ENCODE data around the gene SPACA9.

The SPACA9 gene

DNA sequence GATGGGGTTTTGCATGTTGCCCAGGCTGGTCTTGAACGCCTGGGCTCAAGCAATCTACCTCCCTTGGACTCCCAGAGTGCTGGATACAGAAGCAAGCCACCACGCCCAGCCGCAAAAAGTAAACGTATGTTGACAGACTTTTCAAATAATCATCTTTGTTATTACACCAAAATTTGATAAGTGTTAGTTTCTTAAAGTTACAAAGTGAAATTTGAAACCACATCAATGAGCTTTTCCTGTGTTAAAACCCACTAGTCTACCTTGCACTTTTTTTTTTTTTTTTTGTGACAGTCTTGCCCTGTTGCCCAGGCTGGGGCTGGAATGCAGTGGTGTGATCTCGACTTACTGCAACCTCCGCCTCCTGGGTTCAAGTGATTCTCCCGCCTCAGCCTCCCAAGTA, 29.9 kb downstream of the SPACA9 start:
- H3K27ac ChIP-seq, result no peak overlapping the region
- H3K36me3 ChIP-seq, result peaks cover 69 to 99% (median 94%) of the 10 kb centered on the region in 11 experiments
- no peak for TF ChIP-seq Cebpa-rat (IDR thresholded peaks at IDR 0.05)
- no peaks in the 10 kb centered on the region for H3K27me3 ChIP-seq
- H3K4me1 ChIP-seq, result no peaks in the 10 kb centered on the region
- no peak overlapping the region for H3K4me2 ChIP-seq
- H3K9me3 ChIP-seq (replicated peaks in 1 of 11), result no peaks in the 10 kb centered on the region
- H4K20me1 ChIP-seq, result no peaks in the 10 kb centered on the region; a peak in 1 of 22 replicates
- H3K9ac ChIP-seq, result no peak overlapping the region
- no peak overlapping the region for H3K4me3 ChIP-seq

DNA sequence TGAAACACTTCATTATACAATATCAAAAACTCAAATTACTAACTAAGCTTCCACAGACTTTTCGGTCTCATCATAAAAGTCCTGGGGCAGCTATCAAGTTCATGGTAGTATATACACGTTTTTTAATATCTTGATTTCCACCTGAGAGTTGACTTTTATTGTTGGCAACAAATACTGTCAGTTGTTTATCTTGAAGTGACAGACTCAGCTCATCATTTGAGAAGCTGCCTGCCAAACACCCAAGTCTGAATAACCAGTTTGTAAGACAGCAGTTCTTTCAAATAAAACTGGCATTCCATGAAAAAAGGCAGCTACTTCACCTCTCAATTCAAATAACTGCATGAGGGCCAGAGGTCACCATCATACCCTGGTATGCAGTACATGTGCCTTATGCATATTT, 30.6 kb downstream of the SPACA9 start:
- H3K27ac ChIP-seq, result no peak overlapping the region
- H3K4me1 ChIP-seq, result no peaks in the 10 kb centered on the region
- H3K27me3 ChIP-seq, result no peaks in the 10 kb centered on the region
- no peaks in the 10 kb centered on the region; a peak in 1 of 22 replicates for H4K20me1 ChIP-seq
- no peaks in the 10 kb centered on the region for H3K9me3 ChIP-seq (replicated peaks in 1 of 11)
- H3K4me3 ChIP-seq, result no peak overlapping the region
- no peak overlapping the region for H3K9ac ChIP-seq
- H3K4me2 ChIP-seq, result no peak overlapping the region
- no peak for TF ChIP-seq Cebpa-rat (IDR thresholded peaks at IDR 0.05)
- peaks cover 68 to 99% (median 93%) of the 10 kb centered on the region in 11 experiments for H3K36me3 ChIP-seq

DNA sequence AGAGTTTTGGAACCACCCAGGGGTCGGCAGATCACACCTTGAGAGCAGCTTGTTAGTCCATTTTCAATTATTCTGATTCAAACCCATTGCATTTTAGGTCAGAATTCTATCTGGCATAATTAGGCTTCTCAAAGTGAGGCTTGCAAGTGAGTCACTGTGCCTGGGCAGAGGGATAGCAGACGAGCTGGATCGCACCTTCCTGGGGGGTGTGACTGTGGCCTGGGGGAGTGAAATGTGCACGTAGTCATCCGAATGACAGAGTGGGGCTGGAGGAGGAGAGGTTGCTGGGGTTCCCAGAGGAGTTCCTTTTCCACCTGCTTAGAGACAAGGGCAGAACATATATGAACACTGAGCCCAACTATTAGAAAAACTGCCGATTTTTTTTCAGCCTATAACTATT, 31.7 kb downstream of the SPACA9 start:
- H3K4me3 ChIP-seq, result no peak overlapping the region
- no peaks in the 10 kb centered on the region for H3K9me3 ChIP-seq (replicated peaks in 1 of 11)
- no peak for TF ChIP-seq Cebpa-rat (IDR thresholded peaks at IDR 0.05)
- H3K9ac ChIP-seq, result no peak overlapping the region
- no peaks in the 10 kb centered on the region for H3K27me3 ChIP-seq
- H3K27ac ChIP-seq, result no peak overlapping the region
- no peaks in the 10 kb centered on the region; a peak in 2 of 22 replicates for H4K20me1 ChIP-seq
- H3K36me3 ChIP-seq, result peaks cover 72 to 99% (median 94%) of the 10 kb centered on the region in 11 experiments
- H3K4me2 ChIP-seq, result no peak overlapping the region
- H3K4me1 ChIP-seq, result no peaks in the 10 kb centered on the region

DNA sequence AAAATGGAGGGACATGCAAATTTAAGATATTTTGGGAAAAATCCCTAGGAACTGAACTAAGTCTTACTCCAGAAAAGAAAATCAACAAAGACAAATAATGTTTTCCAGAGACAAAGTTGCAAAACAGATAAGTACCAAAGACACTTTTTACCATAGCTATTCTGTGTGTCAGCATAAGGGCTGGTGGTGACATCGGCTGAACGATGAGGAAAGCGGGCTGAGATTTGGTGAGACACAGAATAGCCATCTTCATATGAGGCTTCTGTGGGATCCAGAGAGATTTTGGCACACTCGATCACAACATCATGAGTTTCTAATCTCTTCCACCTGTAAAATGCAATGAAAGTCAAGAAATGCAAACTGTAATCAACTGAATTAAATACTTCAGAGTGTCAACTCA, 33.4 kb downstream of the SPACA9 start:
- TF ChIP-seq Cebpa-rat (IDR thresholded peaks at IDR 0.05), result no peak
- peaks cover 71 to 99% (median 95%) of the 10 kb centered on the region in 11 experiments for H3K36me3 ChIP-seq

DNA sequence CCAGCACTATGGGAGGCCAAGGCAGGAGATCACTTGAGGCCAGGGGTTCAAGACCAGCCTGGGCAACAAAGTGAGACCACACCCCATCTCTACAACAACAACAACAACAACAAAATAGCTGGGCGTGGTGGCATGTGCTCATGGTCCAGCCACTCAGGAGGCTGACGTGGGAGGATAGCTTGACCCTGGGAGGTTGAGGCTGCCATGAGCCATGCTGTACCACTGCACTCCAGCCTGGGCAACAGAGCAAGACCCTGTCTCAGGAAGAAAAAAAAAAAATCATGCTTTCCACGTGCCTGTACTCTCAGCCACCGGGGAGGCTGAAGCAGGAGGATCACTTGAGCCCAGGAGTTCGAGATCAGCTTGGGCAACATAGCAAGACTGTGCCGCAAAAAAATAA, 36.2 kb downstream of the SPACA9 start:
- Histone ChIP-seq H3K36me3 (peaks cover 76 to 100% (median 97%) of the 10 kb centered on the region in 11 experiments), H3K4me3 (no peak overlapping the region)
- TF ChIP-seq Cebpa-rat (IDR thresholded peaks at IDR 0.05), result no peak

More for the DNA sequence above, 33.4 kb downstream of the SPACA9 start:
- Histone ChIP-seq H4K20me1 (no peaks in the 10 kb centered on the region; a peak in 1 of 22 replicates), H3K27me3 (no peaks in the 10 kb centered on the region), H3K4me3 (no peak overlapping the region), H3K27ac (no peak overlapping the region), H3K9ac (no peak overlapping the region), H3K4me2 (no peak overlapping the region), H3K9me3 (replicated peaks in 1 of 11) (no peaks in the 10 kb centered on the region), H3K4me1 (no peaks in the 10 kb centered on the region)

DNA sequence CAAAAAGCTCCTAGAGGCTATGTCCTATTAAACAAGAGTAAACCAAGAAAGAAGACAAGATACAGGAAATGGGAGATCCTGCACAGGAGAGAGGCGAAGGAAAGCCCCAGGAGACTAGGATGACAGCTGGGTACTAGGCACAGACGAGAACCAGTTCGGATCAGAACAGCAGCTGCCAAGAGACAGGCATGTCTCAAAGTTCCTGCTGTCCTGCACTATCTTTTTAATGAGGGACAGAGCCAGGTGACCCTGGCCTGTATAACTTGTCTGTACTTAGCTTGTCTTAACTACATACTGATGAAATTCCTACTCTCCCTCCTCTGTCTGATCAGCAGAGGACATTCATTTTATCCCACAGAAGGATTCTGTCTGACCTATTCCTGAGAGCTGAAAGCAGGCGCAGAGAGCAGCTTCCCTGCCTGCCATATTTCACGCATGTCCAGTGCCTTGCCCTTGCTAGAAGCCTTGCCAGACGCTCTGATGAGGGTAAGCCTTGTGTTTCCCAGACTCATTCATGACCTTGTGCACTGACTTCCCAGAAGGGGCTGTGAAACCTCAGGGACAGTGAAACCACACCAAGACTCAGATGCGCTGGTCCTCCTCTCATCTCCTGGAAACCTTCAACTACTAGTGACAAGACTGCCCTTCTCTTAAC, 41.0 kb downstream of the SPACA9 start:
- Histone ChIP-seq H3K4me3 (no peak overlapping the region), H3K4me2 (no peak overlapping the region), H3K27me3 (no peaks in the 10 kb centered on the region), H3K36me3 (peaks cover 83 to 100% (median 98%) of the 10 kb centered on the region in 11 experiments), H3K9me3 (replicated peaks in 1 of 11) (no peaks in the 10 kb centered on the region), H3K27ac (no peak overlapping the region), H4K20me1 (no peaks in the 10 kb centered on the region; a peak in 1 of 22 replicates), H3K4me1 (no peaks in the 10 kb centered on the region), H3K9ac (no peak overlapping the region)
- TF ChIP-seq Cebpa-rat (IDR thresholded peaks at IDR 0.05), result no peak

More for the DNA sequence above, 36.2 kb downstream of the SPACA9 start:
- H3K9ac ChIP-seq, result no peak overlapping the region
- no peaks in the 10 kb centered on the region for H3K27me3 ChIP-seq
- no peak overlapping the region for H3K27ac ChIP-seq
- H3K4me2 ChIP-seq, result no peak overlapping the region
- H4K20me1 ChIP-seq, result no peaks in the 10 kb centered on the region; a peak in 1 of 22 replicates
- no peaks in the 10 kb centered on the region for H3K9me3 ChIP-seq (replicated peaks in 1 of 11)
- H3K4me1 ChIP-seq, result no peaks in the 10 kb centered on the region

DNA sequence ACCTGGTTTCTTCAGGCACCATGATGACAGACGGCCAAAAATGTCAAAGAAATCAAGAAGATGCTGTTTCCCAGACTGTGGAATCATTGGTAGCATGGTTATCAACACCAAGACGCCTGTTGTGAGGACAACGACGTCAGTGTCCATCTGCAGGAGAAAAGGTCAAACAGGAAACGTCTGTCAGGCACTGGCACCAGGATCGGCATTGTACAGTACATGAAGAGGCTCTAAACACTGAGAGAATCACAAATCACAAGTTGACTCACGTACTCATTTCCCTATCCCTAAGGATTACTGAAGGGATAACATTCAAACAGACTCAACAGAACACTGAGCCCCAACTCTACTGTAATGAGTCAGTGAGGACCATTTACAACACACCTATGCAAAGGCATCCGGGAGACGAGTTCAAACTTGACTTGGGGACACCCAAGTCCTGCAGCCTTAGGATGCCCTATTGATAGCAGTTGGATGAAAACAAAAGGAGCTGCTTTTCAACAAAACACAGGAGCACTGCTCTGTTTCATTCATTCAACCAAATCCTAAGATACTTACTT, 44.7 kb downstream of the SPACA9 start:
- Histone ChIP-seq H3K9me3 (replicated peaks in 1 of 11) (no peaks in the 10 kb centered on the region), H3K4me3 (no peak overlapping the region), H3K27me3 (no peaks in the 10 kb centered on the region), H3K36me3 (peaks cover 95 to 100% (median 100%) of the 10 kb centered on the region in 11 experiments), H3K4me1 (no peaks in the 10 kb centered on the region), H3K9ac (no peak overlapping the region), H4K20me1 (0 out of 22 replicates have a peak, but pooled peaks cover 0 to 4% (median 0%) of the 10 kb centered on the region in 11 experiments), H3K4me2 (no peak overlapping the region), H3K27ac (no peak overlapping the region)
- TF ChIP-seq Cebpa-rat (IDR thresholded peaks at IDR 0.05), result no peak

DNA sequence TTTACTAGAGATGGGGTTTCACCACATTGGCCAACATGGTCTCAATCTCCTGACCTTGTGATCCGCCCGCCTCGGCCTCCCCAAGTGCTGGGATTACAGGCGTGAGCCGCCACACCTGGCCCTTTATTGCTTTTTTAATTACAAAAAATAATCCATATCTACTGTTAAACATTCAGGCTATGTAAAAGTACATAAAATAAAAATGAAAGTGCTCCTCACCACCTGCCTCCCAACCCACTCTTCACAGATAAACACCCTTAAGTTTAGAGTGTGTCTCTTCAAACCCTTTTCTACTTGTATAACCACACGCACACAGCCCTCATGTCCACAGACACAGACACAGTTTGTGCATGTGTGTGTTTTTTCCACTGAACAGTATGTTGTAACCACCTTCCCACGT, 49.0 kb downstream of the SPACA9 start:
- Histone ChIP-seq H3K27me3 (no peaks in the 10 kb centered on the region), H3K4me1 (no peaks in the 10 kb centered on the region), H3K4me2 (no peak overlapping the region), H3K36me3 (peaks cover 90 to 100% (median 96%) of the 10 kb centered on the region in 11 experiments), H3K9me3 (replicated peaks in 1 of 11) (no peaks in the 10 kb centered on the region), H3K4me3 (no peak overlapping the region), H3K9ac (no peak overlapping the region), H3K27ac (no peak overlapping the region), H4K20me1 (peaks cover 0 to 6% (median 0%) of the 10 kb centered on the region in 11 experiments; a peak in 1 of 22 replicates)
- no peak for TF ChIP-seq Cebpa-rat (IDR thresholded peaks at IDR 0.05)

DNA sequence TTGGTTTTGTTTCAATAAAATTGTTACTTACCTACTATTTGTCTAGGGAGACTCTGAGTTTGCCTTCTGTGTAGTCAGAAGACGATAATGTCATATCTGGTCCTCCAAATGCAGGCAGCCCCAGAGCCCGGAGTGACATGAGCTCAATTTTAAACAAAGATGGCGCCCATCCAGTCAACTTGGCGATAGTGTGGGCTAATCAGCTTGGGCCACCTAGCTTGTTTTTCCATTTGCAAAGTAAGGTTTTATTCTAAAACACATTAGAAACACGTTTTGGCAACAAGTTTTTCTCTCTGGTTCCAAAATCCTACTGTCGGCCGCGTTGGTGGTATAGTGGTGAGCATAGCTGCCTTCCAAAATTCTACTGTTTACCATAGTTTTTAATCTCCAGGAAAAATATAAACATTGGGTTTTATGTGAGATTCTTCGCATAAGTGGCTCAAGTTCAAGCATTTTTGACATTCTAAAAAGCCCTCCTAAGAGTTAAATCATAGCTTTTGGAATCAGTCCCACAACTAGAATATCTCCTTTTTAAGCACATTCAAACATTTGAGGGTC, 52.6 kb downstream of the SPACA9 start:
- no peaks in the 10 kb centered on the region for H3K9me3 ChIP-seq (replicated peaks in 1 of 11)
- no peak overlapping the region for H3K4me3 ChIP-seq
- no peaks in the 10 kb centered on the region for H3K4me1 ChIP-seq
- H3K27ac ChIP-seq, result no peak overlapping the region
- H3K9ac ChIP-seq, result no peak overlapping the region
- H3K27me3 ChIP-seq, result no peaks in the 10 kb centered on the region
- no peak overlapping the region for H3K4me2 ChIP-seq
- TF ChIP-seq Cebpa-rat (IDR thresholded peaks at IDR 0.05), result no peak
- H4K20me1 ChIP-seq, result peaks cover 0 to 25% (median 19%) of the 10 kb centered on the region in 11 experiments; a peak in 13 of 22 replicates
- H3K36me3 ChIP-seq, result peaks cover 79 to 91% (median 85%) of the 10 kb centered on the region in 11 experiments

All from BLaER1 treated with 17β-estradiol and CSF1 and Interleukin-3, amounts not matched to agents 10 nM and 100 nM (cell line).